ENCODE data around the gene STN1.

Gene STN1

DNA sequence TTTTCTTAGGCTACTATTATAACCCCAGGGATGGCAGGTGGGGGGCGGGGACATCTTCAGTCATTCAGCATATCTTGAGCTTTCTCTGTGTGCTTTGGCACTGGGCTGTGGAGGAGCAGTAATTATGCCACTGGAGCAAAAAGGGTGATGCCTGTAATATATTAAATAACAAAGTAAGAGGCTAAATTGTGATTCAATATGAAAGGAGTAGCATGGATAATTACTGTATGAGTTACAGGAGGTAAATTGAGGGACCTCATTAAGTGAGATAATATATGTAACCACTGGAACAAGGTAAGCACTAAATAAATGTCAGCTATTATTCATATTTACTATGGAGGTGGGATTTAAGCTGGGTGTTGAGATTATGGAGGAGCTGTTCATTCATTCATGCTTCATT, 3.3 kb upstream of the STN1 start:
- Mint-ChIP-seq H3K27ac (no peak overlapping the region), H3K9me3 (no peaks in the 10 kb centered on the region), H3K36me3 (ENCODE audit: low read depth) (peaks cover 6% of the 10 kb centered on the region), H3K27me3 (ENCODE audit: low read depth) (no peaks in the 10 kb centered on the region), H3K4me3 (no peak overlapping the region), H3K4me1 (ENCODE audit: low read depth) (peaks cover 13% of the 10 kb centered on the region)

DNA sequence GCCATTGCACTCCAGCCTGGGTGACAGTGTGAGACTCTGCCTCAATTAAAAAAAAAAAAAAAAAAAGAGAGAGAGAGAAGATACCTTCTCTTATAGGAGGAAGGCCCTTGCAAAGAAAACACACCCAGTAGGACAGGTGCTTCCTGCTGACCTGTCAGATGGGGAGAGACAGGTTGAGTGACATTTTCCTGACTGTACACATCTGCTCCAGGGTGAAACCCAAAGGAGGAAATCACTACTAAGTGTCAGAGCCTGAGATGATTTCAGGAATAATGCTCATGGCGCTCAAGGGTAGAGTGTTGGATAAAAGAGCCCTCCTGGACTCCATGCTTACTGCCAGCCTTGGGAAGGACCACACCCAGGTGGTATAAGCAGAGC, 1.7 kb upstream of the STN1 start:
- Mint-ChIP-seq H3K4me3 (no peak overlapping the region), H3K27ac (no peak overlapping the region), H3K27me3 (ENCODE audit: low read depth) (no peaks in the 10 kb centered on the region), H3K4me1 (ENCODE audit: low read depth) (peaks cover 27% of the 10 kb centered on the region), H3K36me3 (ENCODE audit: low read depth) (peaks cover 19% of the 10 kb centered on the region), H3K9me3 (peaks cover 9% of the 10 kb centered on the region)

- H3K9me3 Mint-ChIP-seq, result peaks cover 12% of the 10 kb centered on the region
- H3K4me1 Mint-ChIP-seq (ENCODE audit: low read depth), result peaks cover 41% of the 10 kb centered on the region
- peak overlapping the region; percentile 97 for H3K27ac Mint-ChIP-seq
- H3K27me3 Mint-ChIP-seq (ENCODE audit: low read depth), result no peaks in the 10 kb centered on the region
- H3K36me3 Mint-ChIP-seq (ENCODE audit: low read depth), result peaks cover 29% of the 10 kb centered on the region
- H3K4me3 Mint-ChIP-seq, result peak overlapping the region; percentile 96
Measured at GRCh38 chr10:103917302-103918052, 507 bp downstream of the STN1 start.

DNA sequence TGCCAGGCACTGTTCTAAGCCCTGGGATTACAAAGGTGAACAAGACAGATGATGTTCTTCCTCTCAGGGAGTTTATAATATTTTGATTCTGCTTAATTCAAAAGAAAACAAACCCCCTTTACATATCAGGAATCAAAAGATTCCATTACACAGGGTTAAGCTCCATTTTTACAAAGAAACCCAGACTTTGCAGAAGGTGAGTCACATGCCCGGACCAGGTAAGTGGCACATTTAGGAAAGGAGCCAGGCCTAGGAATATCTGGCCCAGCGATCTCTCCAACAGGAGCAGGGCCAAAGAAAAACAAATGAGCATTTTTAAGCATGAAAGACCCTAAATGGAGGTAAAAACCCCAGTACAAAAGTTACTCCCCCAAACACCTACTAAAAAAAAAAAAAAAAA, 1.1 kb downstream of the STN1 start:
- Mint-ChIP-seq H3K4me3 (peak overlapping the region; percentile 96), H3K36me3 (ENCODE audit: low read depth) (peaks cover 29% of the 10 kb centered on the region), H3K27ac (peak overlapping the region; percentile 97), H3K9me3 (peaks cover 12% of the 10 kb centered on the region), H3K27me3 (ENCODE audit: low read depth) (no peaks in the 10 kb centered on the region), H3K4me1 (ENCODE audit: low read depth) (peaks cover 47% of the 10 kb centered on the region)

DNA sequence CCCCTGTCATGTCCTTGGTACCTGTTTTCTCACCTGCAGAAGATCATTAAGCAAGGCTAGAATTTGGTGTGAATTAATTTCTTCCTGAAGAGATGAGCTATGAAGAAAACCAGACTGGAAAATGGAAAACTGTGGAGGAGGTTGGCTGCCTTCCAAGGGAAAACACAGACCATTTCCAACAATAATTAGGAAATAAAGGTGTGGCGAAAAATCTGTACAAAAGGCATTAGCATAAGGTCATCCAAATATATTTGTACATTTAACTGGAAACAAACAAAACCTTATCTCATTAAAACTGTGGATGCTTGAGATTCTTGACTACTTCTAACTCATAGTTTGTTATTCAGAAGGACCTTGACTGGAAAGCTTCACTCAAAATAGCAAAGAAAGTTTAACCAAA, 1.7 kb downstream of the STN1 start:
- peaks cover 12% of the 10 kb centered on the region for H3K9me3 Mint-ChIP-seq
- H3K4me1 Mint-ChIP-seq (ENCODE audit: low read depth), result peaks cover 53% of the 10 kb centered on the region
- peak overlapping the region; percentile 96 for H3K4me3 Mint-ChIP-seq
- H3K27ac Mint-ChIP-seq, result peak overlapping the region; percentile 97
- peaks cover 34% of the 10 kb centered on the region for H3K36me3 Mint-ChIP-seq (ENCODE audit: low read depth)
- H3K27me3 Mint-ChIP-seq (ENCODE audit: low read depth), result no peaks in the 10 kb centered on the region

DNA sequence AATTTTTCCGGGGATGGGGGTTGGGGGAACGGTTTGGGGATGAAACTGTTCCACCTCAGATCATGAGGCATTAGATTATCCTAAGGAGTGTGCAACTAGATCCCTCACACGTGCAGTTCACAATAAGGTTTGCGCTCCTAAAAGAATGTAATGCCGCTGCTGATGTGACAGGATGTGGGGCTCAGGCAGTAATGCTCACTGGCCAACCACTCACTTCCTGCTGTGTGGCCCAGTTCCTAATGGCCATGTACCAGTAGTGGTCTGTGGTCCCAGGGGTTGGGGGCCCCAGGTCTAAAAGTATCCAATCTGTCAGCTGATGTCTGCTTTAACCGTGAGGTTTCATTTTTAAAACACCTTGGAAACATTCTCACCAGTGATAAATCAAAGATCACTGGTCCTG, 2.2 kb downstream of the STN1 start:
- Mint-ChIP-seq H3K36me3 (ENCODE audit: low read depth) (peaks cover 34% of the 10 kb centered on the region), H3K4me1 (ENCODE audit: low read depth) (peaks cover 58% of the 10 kb centered on the region), H3K4me3 (peak overlapping the region; percentile 96)

DNA sequence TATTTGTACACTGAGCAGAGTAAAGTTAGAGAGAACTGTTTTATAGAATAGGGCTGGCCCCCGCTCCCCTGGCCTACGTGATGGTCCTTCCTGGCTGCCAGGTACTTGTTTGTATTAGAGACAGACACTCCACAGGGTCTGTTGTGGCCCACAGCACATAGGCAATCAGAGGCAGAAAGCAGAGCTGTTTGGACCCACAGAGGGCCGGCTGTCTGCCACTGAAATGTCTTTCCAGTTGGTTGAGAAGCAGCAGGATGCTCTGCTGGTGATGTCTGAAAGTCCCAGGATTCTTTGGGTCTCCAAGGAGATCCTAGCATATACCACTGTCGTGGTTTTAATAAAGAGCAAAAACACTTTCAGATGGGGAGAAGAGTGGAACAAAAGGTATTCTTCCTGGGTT, 5.2 kb downstream of the STN1 start:
- H3K36me3 Mint-ChIP-seq (ENCODE audit: low read depth), result peaks cover 44% of the 10 kb centered on the region
- H3K4me3 Mint-ChIP-seq, result peak overlapping the region; percentile 23
- H3K27ac Mint-ChIP-seq, result peak overlapping the region; percentile 98
- H3K9me3 Mint-ChIP-seq, result peaks cover 12% of the 10 kb centered on the region
- H3K4me1 Mint-ChIP-seq (ENCODE audit: low read depth), result peaks cover 74% of the 10 kb centered on the region
- H3K27me3 Mint-ChIP-seq (ENCODE audit: low read depth), result no peaks in the 10 kb centered on the region

More for the DNA sequence above, 2.2 kb downstream of the STN1 start:
- Mint-ChIP-seq H3K27ac (peak overlapping the region; percentile 97), H3K9me3 (peaks cover 12% of the 10 kb centered on the region), H3K27me3 (ENCODE audit: low read depth) (no peaks in the 10 kb centered on the region)

GRCh38 chr10:103911021-103911459, 6.9 kb downstream of the STN1 start:
- Mint-ChIP-seq H3K4me3 (peak overlapping the region; percentile 80), H3K27ac (peak overlapping the region; percentile 98), H3K9me3 (peaks cover 12% of the 10 kb centered on the region), H3K27me3 (ENCODE audit: low read depth) (no peaks in the 10 kb centered on the region), H3K36me3 (ENCODE audit: low read depth) (peaks cover 39% of the 10 kb centered on the region), H3K4me1 (ENCODE audit: low read depth) (peaks cover 67% of the 10 kb centered on the region)

DNA sequence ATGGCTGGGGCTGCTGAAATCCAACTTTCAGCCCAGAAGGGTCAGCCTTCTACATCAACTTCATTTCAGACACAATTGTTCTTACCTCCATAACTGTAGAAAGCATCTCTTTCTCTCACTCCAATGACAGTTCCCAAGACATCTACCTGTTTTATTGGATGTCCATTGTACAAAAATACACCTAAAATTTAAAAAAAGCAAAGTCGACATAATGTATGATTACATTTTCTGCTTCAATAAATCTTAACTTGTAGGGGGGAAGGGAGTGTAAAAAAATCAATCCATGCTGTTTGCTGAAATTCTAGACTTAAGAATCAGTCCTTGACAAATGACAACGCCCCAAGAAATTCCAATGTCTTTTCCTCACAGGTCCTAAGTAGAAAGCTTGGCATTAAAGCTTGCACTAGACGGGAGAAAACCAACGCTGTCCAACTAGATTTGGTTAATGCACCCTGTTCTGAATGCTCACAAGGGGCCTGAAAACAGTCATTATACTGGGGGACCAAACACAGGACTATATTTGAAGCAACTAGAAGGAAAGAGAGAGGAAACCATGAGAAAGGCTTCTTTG, 7.5 kb downstream of the STN1 start:
- H3K36me3 Mint-ChIP-seq (ENCODE audit: low read depth), result peaks cover 37% of the 10 kb centered on the region
- H3K4me1 Mint-ChIP-seq (ENCODE audit: low read depth), result peaks cover 65% of the 10 kb centered on the region
- H3K4me3 Mint-ChIP-seq, result peak overlapping the region; percentile 80
- H3K27me3 Mint-ChIP-seq (ENCODE audit: low read depth), result no peaks in the 10 kb centered on the region
- peak overlapping the region; percentile 98 for H3K27ac Mint-ChIP-seq
- peaks cover 12% of the 10 kb centered on the region for H3K9me3 Mint-ChIP-seq

- no peak overlapping the region for H3K27ac Mint-ChIP-seq
- H3K9me3 Mint-ChIP-seq, result no peaks in the 10 kb centered on the region
- peaks cover 54% of the 10 kb centered on the region for H3K4me1 Mint-ChIP-seq (ENCODE audit: low read depth)
- H3K27me3 Mint-ChIP-seq (ENCODE audit: low read depth), result no peaks in the 10 kb centered on the region
- no peak overlapping the region for H3K4me3 Mint-ChIP-seq
- peaks cover 37% of the 10 kb centered on the region for H3K36me3 Mint-ChIP-seq (ENCODE audit: low read depth)
Measured at GRCh38 chr10:103905441-103905840, 12.5 kb downstream of the STN1 start.

DNA sequence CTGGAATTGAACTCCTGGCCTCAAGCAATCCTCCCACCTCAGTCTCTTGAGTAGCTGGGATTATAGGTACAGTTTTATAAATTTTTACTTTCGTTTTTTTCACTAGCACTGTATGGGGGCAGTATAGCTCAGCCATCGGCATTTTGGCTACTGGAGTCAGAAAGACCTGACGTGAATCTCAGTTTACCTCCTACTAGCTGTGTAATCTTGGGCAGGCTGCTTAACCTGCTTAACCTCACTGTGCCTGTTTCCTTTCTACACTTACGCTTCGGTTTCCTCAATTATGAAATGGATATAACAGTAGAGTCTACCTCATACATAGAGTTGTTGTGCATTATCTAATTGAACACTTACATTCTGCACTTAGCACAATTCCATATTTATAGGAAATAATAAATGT, 16.7 kb downstream of the STN1 start:
- H3K9me3 Mint-ChIP-seq, result no peaks in the 10 kb centered on the region

GRCh38 chr10:103899312-103899711, 18.7 kb downstream of the STN1 start:
- no peaks in the 10 kb centered on the region for H3K27me3 Mint-ChIP-seq (ENCODE audit: low read depth)
- H3K4me3 Mint-ChIP-seq, result no peak overlapping the region
- peaks cover 48% of the 10 kb centered on the region for H3K36me3 Mint-ChIP-seq (ENCODE audit: low read depth)
- no peak overlapping the region for H3K27ac Mint-ChIP-seq
- no peaks in the 10 kb centered on the region for H3K9me3 Mint-ChIP-seq
- peaks cover 49% of the 10 kb centered on the region for H3K4me1 Mint-ChIP-seq (ENCODE audit: low read depth)

More for the DNA sequence above, 16.7 kb downstream of the STN1 start:
- H3K4me3 Mint-ChIP-seq, result no peak overlapping the region
- peaks cover 47% of the 10 kb centered on the region for H3K36me3 Mint-ChIP-seq (ENCODE audit: low read depth)
- H3K27me3 Mint-ChIP-seq (ENCODE audit: low read depth), result no peaks in the 10 kb centered on the region
- H3K27ac Mint-ChIP-seq, result peak overlapping the region; percentile 3
- H3K4me1 Mint-ChIP-seq (ENCODE audit: low read depth), result peaks cover 40% of the 10 kb centered on the region

GRCh38 chr10:103897241-103897774, 20.7 kb downstream of the STN1 start:
- no peaks in the 10 kb centered on the region for H3K27me3 Mint-ChIP-seq (ENCODE audit: low read depth)
- H3K27ac Mint-ChIP-seq, result no peak overlapping the region
- H3K9me3 Mint-ChIP-seq, result no peaks in the 10 kb centered on the region
- H3K4me1 Mint-ChIP-seq (ENCODE audit: low read depth), result peaks cover 52% of the 10 kb centered on the region
- peaks cover 51% of the 10 kb centered on the region for H3K36me3 Mint-ChIP-seq (ENCODE audit: low read depth)
- H3K4me3 Mint-ChIP-seq, result no peak overlapping the region

DNA sequence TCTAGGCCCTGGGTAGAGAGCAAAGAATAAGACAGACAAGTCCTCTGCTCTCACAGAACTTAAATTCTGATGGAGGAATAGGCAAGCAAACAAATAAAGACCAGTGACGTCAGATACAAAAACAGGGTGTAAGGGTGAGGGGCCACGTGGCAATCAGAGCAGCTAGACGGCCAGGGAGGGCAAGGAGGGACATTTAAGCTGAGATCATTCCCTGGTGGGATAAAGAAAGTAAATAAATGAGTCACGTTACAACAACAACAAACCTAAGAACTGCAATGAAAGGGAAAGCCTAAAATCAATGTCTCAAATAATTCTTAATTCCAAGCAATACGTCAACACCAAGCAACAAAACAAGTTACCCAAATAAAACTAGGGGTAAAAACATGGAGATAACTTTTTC, 21.8 kb downstream of the STN1 start:
- Mint-ChIP-seq H3K27ac (peak overlapping the region; percentile 78), H3K36me3 (ENCODE audit: low read depth) (peaks cover 57% of the 10 kb centered on the region), H3K27me3 (ENCODE audit: low read depth) (no peaks in the 10 kb centered on the region), H3K9me3 (no peaks in the 10 kb centered on the region), H3K4me3 (no peak overlapping the region), H3K4me1 (ENCODE audit: low read depth) (peaks cover 44% of the 10 kb centered on the region)
